AG09309 (cell line): ENCODE results near the gene CNKSR1.

Experiments
- DNase-seq: peaks from one replicate; pipeline ENCODE4 v3.0.0-alpha.2; 2010; ENCODE audit warnings: low read depth
- H3K4me3 ChIP-seq: 2 replicates; pipeline ENCODE4 v1.5.1; 2011; ENCODE audit warnings: mild to moderate bottlenecking, low read depth, low read length, moderate library complexity; ENCODE audit not compliant: control insufficient read depth
- TF ChIP-seq, protein P1 (sequence below): IDR thresholded peaks from 2 replicates; pipeline ENCODE4 v1.5.1; 2011; ENCODE audit warnings: mild to moderate bottlenecking, low read depth, low read length, inconsistent platforms; ENCODE audit not compliant: insufficient read depth, control insufficient read depth; ENCODE audit errors: missing control alignments

The CNKSR1 gene, protein sequence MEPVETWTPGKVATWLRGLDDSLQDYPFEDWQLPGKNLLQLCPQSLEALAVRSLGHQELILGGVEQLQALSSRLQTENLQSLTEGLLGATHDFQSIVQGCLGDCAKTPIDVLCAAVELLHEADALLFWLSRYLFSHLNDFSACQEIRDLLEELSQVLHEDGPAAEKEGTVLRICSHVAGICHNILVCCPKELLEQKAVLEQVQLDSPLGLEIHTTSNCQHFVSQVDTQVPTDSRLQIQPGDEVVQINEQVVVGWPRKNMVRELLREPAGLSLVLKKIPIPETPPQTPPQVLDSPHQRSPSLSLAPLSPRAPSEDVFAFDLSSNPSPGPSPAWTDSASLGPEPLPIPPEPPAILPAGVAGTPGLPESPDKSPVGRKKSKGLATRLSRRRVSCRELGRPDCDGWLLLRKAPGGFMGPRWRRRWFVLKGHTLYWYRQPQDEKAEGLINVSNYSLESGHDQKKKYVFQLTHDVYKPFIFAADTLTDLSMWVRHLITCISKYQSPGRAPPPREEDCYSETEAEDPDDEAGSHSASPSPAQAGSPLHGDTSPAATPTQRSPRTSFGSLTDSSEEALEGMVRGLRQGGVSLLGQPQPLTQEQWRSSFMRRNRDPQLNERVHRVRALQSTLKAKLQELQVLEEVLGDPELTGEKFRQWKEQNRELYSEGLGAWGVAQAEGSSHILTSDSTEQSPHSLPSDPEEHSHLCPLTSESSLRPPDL

DNA sequence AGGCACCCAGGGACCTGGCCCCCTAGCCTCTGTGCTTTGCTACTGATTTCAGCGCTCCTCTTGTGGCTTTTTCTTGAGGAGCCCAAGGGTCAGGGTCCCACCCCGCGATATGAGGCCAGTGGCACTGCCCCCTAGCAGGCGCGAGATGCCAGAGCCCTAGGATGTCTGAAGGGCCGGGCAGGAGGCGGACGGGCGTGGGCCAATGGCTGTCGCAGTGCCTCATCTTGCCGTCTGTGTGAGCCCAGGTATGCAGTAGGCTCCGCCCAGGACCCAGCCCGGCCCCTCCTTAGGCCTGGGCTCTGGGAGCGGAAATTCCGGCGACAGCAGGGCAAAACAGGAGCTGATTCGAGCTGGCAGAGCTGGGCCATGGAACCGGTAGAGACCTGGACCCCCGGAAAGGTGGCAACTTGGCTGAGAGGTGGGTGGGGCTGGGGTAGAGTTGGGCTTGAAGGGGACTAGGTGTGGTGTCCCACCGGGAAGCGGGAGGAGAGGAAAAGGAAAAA is at the start of gene CNKSR1:
CNKSR1 (plus strand) TSS at position 310 of the 503 bp plus-strand sequence; CDS start at position 367, 57 bp downstream.
- TF ChIP-seq, protein P1, sequence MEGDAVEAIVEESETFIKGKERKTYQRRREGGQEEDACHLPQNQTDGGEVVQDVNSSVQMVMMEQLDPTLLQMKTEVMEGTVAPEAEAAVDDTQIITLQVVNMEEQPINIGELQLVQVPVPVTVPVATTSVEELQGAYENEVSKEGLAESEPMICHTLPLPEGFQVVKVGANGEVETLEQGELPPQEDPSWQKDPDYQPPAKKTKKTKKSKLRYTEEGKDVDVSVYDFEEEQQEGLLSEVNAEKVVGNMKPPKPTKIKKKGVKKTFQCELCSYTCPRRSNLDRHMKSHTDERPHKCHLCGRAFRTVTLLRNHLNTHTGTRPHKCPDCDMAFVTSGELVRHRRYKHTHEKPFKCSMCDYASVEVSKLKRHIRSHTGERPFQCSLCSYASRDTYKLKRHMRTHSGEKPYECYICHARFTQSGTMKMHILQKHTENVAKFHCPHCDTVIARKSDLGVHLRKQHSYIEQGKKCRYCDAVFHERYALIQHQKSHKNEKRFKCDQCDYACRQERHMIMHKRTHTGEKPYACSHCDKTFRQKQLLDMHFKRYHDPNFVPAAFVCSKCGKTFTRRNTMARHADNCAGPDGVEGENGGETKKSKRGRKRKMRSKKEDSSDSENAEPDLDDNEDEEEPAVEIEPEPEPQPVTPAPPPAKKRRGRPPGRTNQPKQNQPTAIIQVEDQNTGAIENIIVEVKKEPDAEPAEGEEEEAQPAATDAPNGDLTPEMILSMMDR = no peak
- no peak within 1 kb of the TSS for H3K4me3 ChIP-seq

DNA sequence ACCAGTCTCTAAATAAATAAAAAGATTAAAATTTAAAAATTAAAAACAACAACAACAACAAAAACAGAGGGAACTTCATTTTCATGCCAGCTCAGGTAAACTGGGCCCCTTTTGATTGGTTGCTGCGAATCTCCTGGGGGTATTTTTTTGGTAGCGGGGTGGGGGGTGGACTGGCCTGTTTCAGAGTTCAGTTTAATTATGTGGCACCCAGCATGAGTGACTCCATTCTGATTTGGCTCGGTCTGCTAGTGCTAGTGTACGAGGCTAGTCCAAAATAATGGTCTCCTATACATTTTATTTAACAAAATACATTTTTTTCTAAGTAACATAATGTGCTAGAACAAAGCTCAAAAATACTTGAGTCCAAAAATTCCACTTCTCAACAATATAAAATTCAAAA is 47.5 kb upstream of the CNKSR1 start:
- TF ChIP-seq, protein P1 = no peak
- H3K4me3 ChIP-seq = no peak overlapping the region
- DNase-seq = no peak

More for the DNA sequence above, at the start of gene CNKSR1:
- no peak for DNase-seq

DNA sequence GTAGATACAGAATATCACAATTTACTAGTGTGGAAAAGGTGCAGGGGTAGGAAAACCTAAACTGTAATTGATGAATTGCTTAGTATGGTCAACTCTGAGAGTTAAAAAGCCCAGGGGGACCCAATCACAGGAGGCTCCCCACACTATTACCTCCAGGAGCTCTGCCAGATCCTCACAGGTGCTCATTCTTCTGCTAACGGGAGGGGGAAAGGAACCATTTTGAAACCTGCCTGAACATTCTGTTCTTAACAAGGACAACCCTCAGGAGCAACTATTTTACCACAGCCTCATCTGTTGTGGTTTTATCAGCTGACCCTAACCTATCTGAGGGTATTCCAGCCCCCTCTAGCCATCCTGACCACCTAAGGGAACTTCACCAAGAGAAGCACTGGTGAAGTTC is 46.6 kb upstream of the CNKSR1 start:
- no peak for DNase-seq
- TF ChIP-seq, protein P1 = no peak
- no peak overlapping the region for H3K4me3 ChIP-seq

DNA sequence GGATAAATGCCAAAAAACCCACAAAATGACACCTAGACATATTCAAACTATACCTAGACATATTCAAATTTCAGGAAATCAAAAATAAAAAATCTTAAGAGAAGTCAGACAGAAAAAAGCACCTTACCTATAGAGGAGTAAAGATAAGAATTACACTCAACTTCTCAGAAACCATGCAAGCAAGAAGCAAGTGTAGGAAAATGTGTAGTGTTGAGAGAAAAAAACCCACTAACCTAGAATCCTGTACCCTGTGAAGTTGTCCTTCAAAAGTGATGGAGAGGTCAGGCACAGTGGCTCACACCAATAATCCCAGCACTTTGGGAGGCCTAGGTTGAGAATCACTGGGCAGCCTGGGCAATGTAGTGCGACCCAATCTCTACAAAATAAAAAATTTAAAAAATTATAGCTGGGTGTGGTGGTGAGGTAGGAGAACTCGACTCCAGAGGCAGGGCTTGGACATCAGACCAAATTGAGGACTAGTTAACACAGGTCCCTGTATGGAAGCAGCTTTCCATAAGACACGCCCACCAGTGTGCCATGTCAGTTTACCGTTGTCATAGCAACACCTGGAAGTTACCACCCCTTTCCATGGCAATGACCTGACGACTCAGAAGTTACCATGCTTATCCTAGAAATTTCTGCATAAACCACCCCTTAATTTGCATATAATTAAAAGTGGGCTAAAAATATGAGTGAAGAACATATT is 45.0 kb upstream of the CNKSR1 start:
- H3K4me3 ChIP-seq = no peak overlapping the region
- DNase-seq = no peak
- TF ChIP-seq, protein P1 = no peak

DNA sequence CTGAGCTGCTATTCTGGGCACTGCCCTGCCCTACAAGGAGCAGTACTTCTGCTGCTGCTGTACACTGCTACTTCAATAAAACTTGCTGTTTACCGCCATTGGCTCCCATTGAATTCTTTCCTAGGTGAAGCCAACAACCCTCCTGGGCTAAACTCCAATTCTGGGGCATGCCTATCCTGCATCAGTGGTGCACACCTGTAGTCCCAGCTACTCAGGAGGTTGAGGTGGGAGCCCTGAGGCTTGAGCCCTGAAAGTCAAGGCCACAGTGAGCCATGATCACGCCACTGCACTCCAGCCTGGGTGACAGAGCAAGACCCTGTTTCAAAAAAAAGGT is 44.5 kb upstream of the CNKSR1 start:
- TF ChIP-seq, protein P1 = no peak

DNA sequence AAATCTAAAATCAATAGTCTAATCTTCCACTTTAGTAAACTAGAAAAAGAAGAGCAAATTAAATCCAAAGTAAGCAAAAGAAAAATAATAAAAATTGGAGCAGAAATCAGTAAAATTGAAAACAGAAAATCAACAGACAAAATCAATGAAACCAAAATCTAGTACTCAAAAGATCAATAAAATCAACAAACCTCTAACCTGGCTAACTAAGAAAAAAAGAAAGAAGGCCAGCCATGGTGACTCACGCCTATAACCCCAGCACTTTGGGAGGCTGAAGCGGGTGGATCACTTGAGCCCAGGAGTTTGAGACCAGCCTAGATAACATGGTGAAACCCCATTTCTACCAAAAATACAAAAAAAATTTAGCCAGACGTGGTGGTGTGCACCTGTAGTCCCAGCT is 42.8 kb upstream of the CNKSR1 start:
- no peak for DNase-seq
- no peak overlapping the region for H3K4me3 ChIP-seq
- TF ChIP-seq, protein P1 = no peak

More for the DNA sequence above, 44.5 kb upstream of the CNKSR1 start:
- DNase-seq = no peak
- H3K4me3 ChIP-seq = no peak overlapping the region
